HepG2 (cell line): ENCODE measurements around the gene CHI3L1. TPM values are rescaled to one million over a fixed set of nuclear protein-coding genes. Genes with fewer than 3 reads are reported as not detected.

ENCODE experiments used
- CC2D1A ChIP-seq: sonication (generic); formaldehyde crosslinking; IDR thresholded peaks from 2 replicates; pipeline ENCODE4 v1.8.1; 2023; ENCODE audit warnings: mild to moderate bottlenecking, missing genetic modification reagents
- ETV5 ChIP-seq: IDR thresholded peaks from 2 replicates; pipeline ENCODE4 v1.6.1; 2018; ENCODE audit warnings: missing biosample characterization, missing genetic modification reagents, inconsistent platforms, borderline replicate concordance
- GTF2F1 ChIP-seq: fragments of 150-350 bp; IDR thresholded peaks from 2 replicates; pipeline ENCODE4 v1.6.1; 2014; ENCODE audit warnings: low read length
- NKX3-1 ChIP-seq: sonication (generic); formaldehyde crosslinking; IDR thresholded peaks from 2 replicates; pipeline ENCODE4 v1.5.0; 2020; ENCODE audit warnings: missing genetic modification reagents
- NR2F2 ChIP-seq: IDR thresholded peaks from 2 replicates; pipeline ENCODE4 v1.6.1; 2012; ENCODE audit warnings: low read depth, inconsistent platforms, borderline replicate concordance
- THAP7 ChIP-seq: sonication (generic); formaldehyde crosslinking; IDR thresholded peaks from 2 replicates; pipeline ENCODE4 v1.8.1; 2023; ENCODE audit warnings: mild to moderate bottlenecking, missing genetic modification reagents
- YEATS4 ChIP-seq: sonication (generic); formaldehyde crosslinking; IDR thresholded peaks from 2 replicates; pipeline ENCODE4 v1.4.0; 2020; ENCODE audit warnings: missing genetic modification reagents, borderline replicate concordance
- ZNF234 ChIP-seq: sonication (generic); formaldehyde crosslinking; conservative IDR thresholded peaks from 2 replicates; pipeline ENCODE4 v1.5.1; 2020; ENCODE audit warnings: mild to moderate bottlenecking, missing genetic modification reagents
- ZNF460 ChIP-seq: sonication (generic); formaldehyde crosslinking; IDR thresholded peaks from 2 replicates; pipeline ENCODE4 v1.5.1; 2020; ENCODE audit warnings: missing genetic modification reagents, mild to moderate bottlenecking, borderline replicate concordance
- ZNF615 ChIP-seq: sonication (generic); formaldehyde crosslinking; IDR thresholded peaks from 2 replicates; pipeline ENCODE4 v1.5.0; 2020; ENCODE audit warnings: mild to moderate bottlenecking, missing genetic modification reagents, borderline replicate concordance
- polyA plus RNA-seq, 8 experiments: library from polyadenylated mRNA; depleted of rRNA in 3 of 8; stranded (reverse) in 7 of 8; unstranded in 1 of 8; fragments of >200 nt; fragmentation: Illumina TruSeq in 4 of 8; extraction: Trizol in 4 of 8; gene quantifications; 2 replicates each; pipeline versions ENCODE4 v1.2.1 to v1.2.3, GENCODE V29; 2011 to 2016; ENCODE audit warnings: low read depth in 4 of 8, missing spikeins in 1 of 8, mixed read lengths in 1 of 8; ENCODE audit not compliant: insufficient read depth in 1 of 8
- total RNA-seq, 5 experiments: library from RNA; depleted of rRNA; stranded (reverse); fragments of >200 nt; fragmentation: Illumina TruSeq; extraction: Trizol; gene quantifications; 2 replicates each; pipeline ENCODE4 v1.2.3, GENCODE V29; 2016; ENCODE audit warnings: low read depth in 1 of 5
- TF ChIP-seq, protein P1 (sequence below): IDR thresholded peaks from 2 replicates; pipeline ENCODE4 v1.4.0; 2020; ENCODE audit warnings: mild to moderate bottlenecking, missing genetic modification reagents
- TF ChIP-seq, protein P2 (sequence below): sonication (generic); formaldehyde crosslinking; IDR thresholded peaks from 2 replicates; pipeline ENCODE4 v1.8.1; 2023; ENCODE audit warnings: mild to moderate bottlenecking, missing genetic modification reagents
- TF ChIP-seq, protein P3 (sequence below): sonication (generic); formaldehyde crosslinking; IDR thresholded peaks from 2 replicates; pipeline ENCODE4 v1.4.0; 2020; ENCODE audit warnings: missing genetic modification reagents
- TF ChIP-seq, protein P4 (sequence below): sonication (generic); formaldehyde crosslinking; IDR thresholded peaks from 2 replicates; pipeline ENCODE4 v1.5.1; 2020; ENCODE audit warnings: missing genetic modification reagents, mild to moderate bottlenecking, borderline replicate concordance

CHI3L1 gene
- total and polyA plus RNA-seq, 2 of the 13 experiments (the other 11 are each of a cell fraction or from before 2014, with no cell fraction given), result 0.09 to 0.13 TPM

- TF ChIP-seq NR2F2 (peak; percentile 60), THAP7 (CRISPR knock-in tag) (no peak), ZNF234 (CRISPR knock-in tag) (no peak), YEATS4 (CRISPR knock-in tag) (no peak), ZNF615 (CRISPR knock-in tag) (no peak), NKX3-1 (CRISPR knock-in tag) (no peak), CC2D1A (CRISPR knock-in tag) (no peak), GTF2F1 (no peak), ZNF460 (CRISPR knock-in tag) (no peak), ETV5 (no peak)
- TF ChIP-seq, protein P1, sequence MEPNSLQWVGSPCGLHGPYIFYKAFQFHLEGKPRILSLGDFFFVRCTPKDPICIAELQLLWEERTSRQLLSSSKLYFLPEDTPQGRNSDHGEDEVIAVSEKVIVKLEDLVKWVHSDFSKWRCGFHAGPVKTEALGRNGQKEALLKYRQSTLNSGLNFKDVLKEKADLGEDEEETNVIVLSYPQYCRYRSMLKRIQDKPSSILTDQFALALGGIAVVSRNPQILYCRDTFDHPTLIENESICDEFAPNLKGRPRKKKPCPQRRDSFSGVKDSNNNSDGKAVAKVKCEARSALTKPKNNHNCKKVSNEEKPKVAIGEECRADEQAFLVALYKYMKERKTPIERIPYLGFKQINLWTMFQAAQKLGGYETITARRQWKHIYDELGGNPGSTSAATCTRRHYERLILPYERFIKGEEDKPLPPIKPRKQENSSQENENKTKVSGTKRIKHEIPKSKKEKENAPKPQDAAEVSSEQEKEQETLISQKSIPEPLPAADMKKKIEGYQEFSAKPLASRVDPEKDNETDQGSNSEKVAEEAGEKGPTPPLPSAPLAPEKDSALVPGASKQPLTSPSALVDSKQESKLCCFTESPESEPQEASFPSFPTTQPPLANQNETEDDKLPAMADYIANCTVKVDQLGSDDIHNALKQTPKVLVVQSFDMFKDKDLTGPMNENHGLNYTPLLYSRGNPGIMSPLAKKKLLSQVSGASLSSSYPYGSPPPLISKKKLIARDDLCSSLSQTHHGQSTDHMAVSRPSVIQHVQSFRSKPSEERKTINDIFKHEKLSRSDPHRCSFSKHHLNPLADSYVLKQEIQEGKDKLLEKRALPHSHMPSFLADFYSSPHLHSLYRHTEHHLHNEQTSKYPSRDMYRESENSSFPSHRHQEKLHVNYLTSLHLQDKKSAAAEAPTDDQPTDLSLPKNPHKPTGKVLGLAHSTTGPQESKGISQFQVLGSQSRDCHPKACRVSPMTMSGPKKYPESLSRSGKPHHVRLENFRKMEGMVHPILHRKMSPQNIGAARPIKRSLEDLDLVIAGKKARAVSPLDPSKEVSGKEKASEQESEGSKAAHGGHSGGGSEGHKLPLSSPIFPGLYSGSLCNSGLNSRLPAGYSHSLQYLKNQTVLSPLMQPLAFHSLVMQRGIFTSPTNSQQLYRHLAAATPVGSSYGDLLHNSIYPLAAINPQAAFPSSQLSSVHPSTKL (CRISPR knock-in tag), result peak; percentile 45; the same call in 1 of the 2 replicates
- TF ChIP-seq, protein P2, sequence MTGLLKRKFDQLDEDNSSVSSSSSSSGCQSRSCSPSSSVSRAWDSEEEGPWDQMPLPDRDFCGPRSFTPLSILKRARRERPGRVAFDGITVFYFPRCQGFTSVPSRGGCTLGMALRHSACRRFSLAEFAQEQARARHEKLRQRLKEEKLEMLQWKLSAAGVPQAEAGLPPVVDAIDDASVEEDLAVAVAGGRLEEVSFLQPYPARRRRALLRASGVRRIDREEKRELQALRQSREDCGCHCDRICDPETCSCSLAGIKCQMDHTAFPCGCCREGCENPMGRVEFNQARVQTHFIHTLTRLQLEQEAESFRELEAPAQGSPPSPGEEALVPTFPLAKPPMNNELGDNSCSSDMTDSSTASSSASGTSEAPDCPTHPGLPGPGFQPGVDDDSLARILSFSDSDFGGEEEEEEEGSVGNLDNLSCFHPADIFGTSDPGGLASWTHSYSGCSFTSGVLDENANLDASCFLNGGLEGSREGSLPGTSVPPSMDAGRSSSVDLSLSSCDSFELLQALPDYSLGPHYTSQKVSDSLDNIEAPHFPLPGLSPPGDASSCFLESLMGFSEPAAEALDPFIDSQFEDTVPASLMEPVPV (CRISPR knock-in tag), result no peak
- TF ChIP-seq, protein P3, sequence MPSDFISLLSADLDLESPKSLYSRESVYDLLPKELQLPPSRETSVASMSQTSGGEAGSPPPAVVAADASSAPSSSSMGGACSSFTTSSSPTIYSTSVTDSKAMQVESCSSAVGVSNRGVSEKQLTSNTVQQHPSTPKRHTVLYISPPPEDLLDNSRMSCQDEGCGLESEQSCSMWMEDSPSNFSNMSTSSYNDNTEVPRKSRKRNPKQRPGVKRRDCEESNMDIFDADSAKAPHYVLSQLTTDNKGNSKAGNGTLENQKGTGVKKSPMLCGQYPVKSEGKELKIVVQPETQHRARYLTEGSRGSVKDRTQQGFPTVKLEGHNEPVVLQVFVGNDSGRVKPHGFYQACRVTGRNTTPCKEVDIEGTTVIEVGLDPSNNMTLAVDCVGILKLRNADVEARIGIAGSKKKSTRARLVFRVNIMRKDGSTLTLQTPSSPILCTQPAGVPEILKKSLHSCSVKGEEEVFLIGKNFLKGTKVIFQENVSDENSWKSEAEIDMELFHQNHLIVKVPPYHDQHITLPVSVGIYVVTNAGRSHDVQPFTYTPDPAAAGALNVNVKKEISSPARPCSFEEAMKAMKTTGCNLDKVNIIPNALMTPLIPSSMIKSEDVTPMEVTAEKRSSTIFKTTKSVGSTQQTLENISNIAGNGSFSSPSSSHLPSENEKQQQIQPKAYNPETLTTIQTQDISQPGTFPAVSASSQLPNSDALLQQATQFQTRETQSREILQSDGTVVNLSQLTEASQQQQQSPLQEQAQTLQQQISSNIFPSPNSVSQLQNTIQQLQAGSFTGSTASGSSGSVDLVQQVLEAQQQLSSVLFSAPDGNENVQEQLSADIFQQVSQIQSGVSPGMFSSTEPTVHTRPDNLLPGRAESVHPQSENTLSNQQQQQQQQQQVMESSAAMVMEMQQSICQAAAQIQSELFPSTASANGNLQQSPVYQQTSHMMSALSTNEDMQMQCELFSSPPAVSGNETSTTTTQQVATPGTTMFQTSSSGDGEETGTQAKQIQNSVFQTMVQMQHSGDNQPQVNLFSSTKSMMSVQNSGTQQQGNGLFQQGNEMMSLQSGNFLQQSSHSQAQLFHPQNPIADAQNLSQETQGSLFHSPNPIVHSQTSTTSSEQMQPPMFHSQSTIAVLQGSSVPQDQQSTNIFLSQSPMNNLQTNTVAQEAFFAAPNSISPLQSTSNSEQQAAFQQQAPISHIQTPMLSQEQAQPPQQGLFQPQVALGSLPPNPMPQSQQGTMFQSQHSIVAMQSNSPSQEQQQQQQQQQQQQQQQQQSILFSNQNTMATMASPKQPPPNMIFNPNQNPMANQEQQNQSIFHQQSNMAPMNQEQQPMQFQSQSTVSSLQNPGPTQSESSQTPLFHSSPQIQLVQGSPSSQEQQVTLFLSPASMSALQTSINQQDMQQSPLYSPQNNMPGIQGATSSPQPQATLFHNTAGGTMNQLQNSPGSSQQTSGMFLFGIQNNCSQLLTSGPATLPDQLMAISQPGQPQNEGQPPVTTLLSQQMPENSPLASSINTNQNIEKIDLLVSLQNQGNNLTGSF (CRISPR knock-in tag), result no peak
- TF ChIP-seq, protein P4, sequence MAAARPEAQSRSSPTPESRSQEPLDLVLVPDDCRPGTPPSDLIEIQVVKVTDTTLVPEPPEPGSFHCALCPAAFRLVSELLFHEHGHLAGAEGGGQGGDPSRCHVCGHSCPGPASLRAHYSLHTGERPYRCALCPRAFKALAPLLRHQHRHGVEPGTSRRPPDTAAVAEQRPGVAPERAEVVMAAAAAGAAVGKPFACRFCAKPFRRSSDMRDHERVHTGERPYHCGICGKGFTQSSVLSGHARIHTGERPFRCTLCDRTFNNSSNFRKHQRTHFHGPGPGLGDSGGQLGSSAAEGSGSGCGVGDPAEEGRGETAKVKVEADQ (CRISPR knock-in tag), result no peak
Measured at GRCh38 chr1:203210988-203211387, 24.5 kb upstream of the CHI3L1 start (continued).
